CD4-positive, CD25-positive, alpha-beta regulatory T cell (primary cell): ENCODE results near the gene ZNF333. TPM values are rescaled to one million over a fixed set of nuclear protein-coding genes. Genes with fewer than 3 reads are reported as not detected.

Experiments
- ATAC-seq, 2 donors: fragments of 150-1000 bp; cut with Tn5 transposase; one replicate each; pipeline ENCODE4 v1.10.0; 2021; ENCODE audit warnings: low read depth in 2 of 2, moderate number of reproducible peaks in 2 of 2, moderate library complexity in 1 of 2
- DNase-seq, 3 donors: peaks; one replicate each; pipeline versions ENCODE4 v3.0.0 to v3.0.0-alpha.2; 2012 to 2022; ENCODE audit warnings: mixed read lengths in 1 of 3
- H3K27ac ChIP-seq: one replicate; pipeline ENCODE4 v1.7.0; 2013; ENCODE audit warnings: mild to moderate bottlenecking, low read length; ENCODE audit not compliant: insufficient read depth, poor library complexity, severe bottlenecking
- H3K27me3 ChIP-seq: one replicate; pipeline ENCODE4 v1.7.0; 2013; ENCODE audit warnings: low read length; ENCODE audit not compliant: control insufficient read depth, insufficient read depth
- H3K36me3 ChIP-seq: one replicate; pipeline ENCODE4 v1.7.0; 2013; ENCODE audit warnings: mild to moderate bottlenecking, low read length, moderate library complexity; ENCODE audit not compliant: control insufficient read depth, insufficient read depth
- H3K4me1 ChIP-seq: 2 replicates; pipeline ENCODE4 v1.7.0; 2013; ENCODE audit warnings: mild to moderate bottlenecking, low read length; ENCODE audit not compliant: insufficient read depth, control insufficient read depth, poor library complexity, severe bottlenecking
- H3K4me3 ChIP-seq: one replicate; pipeline ENCODE4 v1.7.0; 2013; ENCODE audit warnings: low read depth, mild to moderate bottlenecking, low read length, moderate library complexity
- H3K9me3 ChIP-seq, 2 experiments: 1 replicate in 1 of 2; 2 replicates in 1 of 2; pipeline ENCODE4 v1.7.0; 2013; ENCODE audit warnings: low read length in 2 of 2, mild to moderate bottlenecking in 1 of 2, moderate library complexity in 1 of 2; ENCODE audit not compliant: control insufficient read depth in 2 of 2
- H3K27ac Mint-ChIP-seq, 3 donors: one replicate each; pipeline ENCODE4 v1.8.0; 2020 to 2022; ENCODE audit warnings: mild to moderate bottlenecking in 3 of 3, mixed read lengths in 3 of 3, moderate library complexity in 2 of 3
- H3K27me3 Mint-ChIP-seq: one replicate; pipeline ENCODE4 v1.8.0; 2022; ENCODE audit warnings: mild to moderate bottlenecking, mixed read lengths
- H3K36me3 Mint-ChIP-seq: one replicate; pipeline ENCODE4 v1.8.0; 2020; ENCODE audit warnings: mixed read lengths
- H3K4me1 Mint-ChIP-seq, 4 donors: one replicate each; pipeline ENCODE4 v1.8.0; 2020 to 2022; ENCODE audit warnings: mixed read lengths in 4 of 4, mild to moderate bottlenecking in 1 of 4
- H3K4me3 Mint-ChIP-seq, 4 donors: one replicate each; pipeline ENCODE4 v1.8.0; 2020 to 2022; ENCODE audit warnings: mild to moderate bottlenecking in 4 of 4, mixed read lengths in 4 of 4, moderate library complexity in 3 of 4
- H3K9me3 Mint-ChIP-seq, 7 donors: one replicate each; pipeline ENCODE4 v1.8.0; 2020 to 2022; ENCODE audit warnings: mixed read lengths in 7 of 7, mild to moderate bottlenecking in 3 of 7, moderate library complexity in 2 of 7
- polyA plus RNA-seq, 4 donors: library from polyadenylated mRNA; unstranded; fragments of 300-500 nt; fragmentation: Illumina TruSeq; gene quantifications; one replicate each; pipeline ENCODE4 v1.2.3, GENCODE V29; 2021
- total RNA-seq: library from RNA; stranded (reverse); gene quantifications from one replicate; pipeline ENCODE4 v1.2.3, GENCODE V29; 2022

The ZNF333 gene
- total and polyA plus RNA-seq, 5 donors from 2014 or later = 8.1 to 24.7 (median 10.5) TPM

DNA sequence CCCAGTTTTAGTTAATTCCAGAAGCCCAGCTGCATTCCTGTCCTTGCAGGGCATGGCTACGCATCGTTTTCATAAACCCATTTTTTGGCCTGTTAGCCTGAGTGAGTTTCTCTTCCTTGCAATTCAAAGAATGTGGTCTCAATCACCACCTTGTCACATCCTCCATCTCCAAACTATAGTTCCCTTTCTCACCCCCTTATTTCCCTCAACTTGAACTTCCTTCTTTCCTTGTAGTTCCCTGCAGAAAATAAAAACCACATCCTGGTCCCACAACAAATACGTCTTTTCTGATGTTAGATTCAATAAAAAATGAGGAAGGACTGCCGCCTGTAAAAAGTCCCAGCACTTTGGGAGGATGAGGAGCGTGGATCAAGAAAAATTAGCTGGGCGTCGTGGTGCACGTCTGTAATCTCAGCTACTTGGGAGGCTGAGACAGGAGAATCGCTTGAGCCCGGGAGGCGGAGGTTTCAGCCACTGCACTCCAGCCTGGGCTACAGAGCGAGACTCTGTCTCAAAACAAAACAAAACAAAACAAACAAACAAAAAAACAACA, 28.4 kb upstream of the ZNF333 start:
- Mint-ChIP-seq H3K36me3 (no peaks in the 10 kb centered on the region), H3K4me3 (no peak overlapping the region), H3K27me3 (peaks cover 9% of the 10 kb centered on the region), H3K27ac (no peak overlapping the region), H3K9me3 (no peaks in the 10 kb centered on the region), H3K4me1 (peaks cover 0 to 2% (median 0%) of the 10 kb centered on the region in 4 donors)
- H3K9me3 ChIP-seq = no peaks in the 10 kb centered on the region
- H3K27ac ChIP-seq = no peak overlapping the region
- no peaks in the 10 kb centered on the region for H3K4me1 ChIP-seq
- peaks cover 5% of the 10 kb centered on the region for H3K27me3 ChIP-seq
- H3K36me3 ChIP-seq = no peaks in the 10 kb centered on the region
- DNase-seq (no peak), ATAC-seq (no peak)
- no peak overlapping the region for H3K4me3 ChIP-seq

DNA sequence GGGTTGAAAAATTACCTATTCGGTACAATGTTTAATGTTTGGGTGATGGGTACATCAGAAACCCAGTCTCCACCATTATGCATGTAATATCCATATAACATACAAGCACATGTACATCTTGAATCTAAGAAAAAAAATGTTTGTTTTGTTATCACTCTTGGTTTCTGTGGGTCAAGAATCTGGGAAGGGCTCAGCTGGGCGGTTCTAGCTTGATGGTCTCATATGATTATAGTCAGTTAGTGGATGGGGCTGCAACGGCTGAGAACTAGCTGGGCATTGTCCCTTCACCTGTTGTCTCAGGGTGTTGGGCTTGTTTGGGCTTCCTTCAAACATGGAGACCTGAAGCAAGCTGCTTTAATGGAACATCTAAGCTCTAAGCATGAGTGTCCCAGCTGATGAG, 19.9 kb upstream of the ZNF333 start:
- Mint-ChIP-seq H3K36me3 (peaks cover 5% of the 10 kb centered on the region), H3K4me3 (no peak overlapping the region), H3K27me3 (peaks cover 26% of the 10 kb centered on the region), H3K9me3 (peaks cover 0 to 7% (median 3%) of the 10 kb centered on the region in 7 donors), H3K27ac (no peak overlapping the region), H3K4me1 (peaks cover 0 to 10% (median 3%) of the 10 kb centered on the region in 4 donors)
- DNase-seq = no peak
- Histone ChIP-seq H3K4me1 (peaks cover 2% of the 10 kb centered on the region), H3K27me3 (peaks cover 10% of the 10 kb centered on the region), H3K27ac (no peak overlapping the region), H3K9me3 (peaks cover 4 to 5% of the 10 kb centered on the region in 2 experiments), H3K4me3 (no peak overlapping the region), H3K36me3 (no peaks in the 10 kb centered on the region)
- no peak for ATAC-seq

- peaks cover 0 to 7% (median 3%) of the 10 kb centered on the region in 7 donors for H3K9me3 Mint-ChIP-seq
- H3K27me3 Mint-ChIP-seq = peaks cover 28% of the 10 kb centered on the region
- DNase-seq (no peak), ATAC-seq (no peak)
- H3K27ac Mint-ChIP-seq = no peak overlapping the region
- Histone ChIP-seq H3K36me3 (no peaks in the 10 kb centered on the region), H3K4me3 (no peak overlapping the region), H3K27me3 (peaks cover 10% of the 10 kb centered on the region), H3K27ac (no peak overlapping the region), H3K9me3 (peaks cover 4 to 5% of the 10 kb centered on the region in 2 experiments), H3K4me1 (peaks cover 2% of the 10 kb centered on the region)
- H3K36me3 Mint-ChIP-seq = peaks cover 5% of the 10 kb centered on the region
- H3K4me1 Mint-ChIP-seq = peaks cover 0 to 10% (median 3%) of the 10 kb centered on the region in 4 donors
- H3K4me3 Mint-ChIP-seq = no peak overlapping the region
Observed at GRCh38 chr19:14670408-14670807, 19.4 kb upstream of the ZNF333 start.

DNA sequence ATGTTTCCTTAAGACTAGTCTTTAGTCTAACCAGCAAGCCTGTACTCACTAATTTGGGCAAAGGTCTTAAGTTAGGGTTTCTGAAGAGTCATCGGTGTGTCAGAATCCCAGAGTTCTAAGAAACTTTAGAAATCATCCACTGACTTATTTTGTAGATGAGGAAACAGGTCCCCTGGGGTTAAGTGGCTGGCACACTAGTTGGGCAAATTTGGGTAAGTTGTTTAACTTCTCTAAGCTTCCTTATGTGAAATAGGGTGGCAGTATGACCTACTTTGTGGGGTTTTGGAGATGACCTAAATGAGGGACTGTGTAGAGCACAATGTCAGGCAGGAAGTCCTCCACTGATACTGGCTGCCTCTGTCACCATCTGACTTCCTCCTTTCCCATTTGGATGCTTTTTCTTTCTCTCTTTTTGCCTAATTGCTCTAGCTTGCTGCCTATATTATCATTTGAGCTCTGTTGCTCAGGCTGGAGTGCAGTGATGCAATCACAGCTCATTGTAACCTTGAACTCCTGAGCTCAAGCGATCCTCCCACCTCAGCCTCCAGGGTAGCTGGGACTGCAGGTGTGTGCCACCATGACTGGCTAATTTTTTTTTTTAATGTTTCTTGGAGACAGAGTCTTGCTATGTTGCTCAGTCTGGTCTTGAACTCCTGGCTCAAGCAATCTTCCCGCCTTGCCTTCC, 17.5 kb upstream of the ZNF333 start:
- H3K27me3 Mint-ChIP-seq = peaks cover 24% of the 10 kb centered on the region
- ATAC-seq (peak in 1 of 2 donors; percentile 34), DNase-seq (no peak)
- H3K27ac Mint-ChIP-seq = peak overlapping the region in 1 of 3 donors; percentile 2
- peaks cover 5% of the 10 kb centered on the region for H3K36me3 Mint-ChIP-seq
- Histone ChIP-seq H3K4me1 (peaks cover 2% of the 10 kb centered on the region), H3K4me3 (no peak overlapping the region), H3K27ac (no peak overlapping the region), H3K36me3 (no peaks in the 10 kb centered on the region), H3K27me3 (peaks cover 10% of the 10 kb centered on the region), H3K9me3 (peaks cover 4 to 5% of the 10 kb centered on the region in 2 experiments)
- H3K9me3 Mint-ChIP-seq = peaks cover 0 to 7% (median 3%) of the 10 kb centered on the region in 7 donors
- H3K4me3 Mint-ChIP-seq = no peak overlapping the region
- peaks cover 0 to 10% (median 3%) of the 10 kb centered on the region in 4 donors for H3K4me1 Mint-ChIP-seq

DNA sequence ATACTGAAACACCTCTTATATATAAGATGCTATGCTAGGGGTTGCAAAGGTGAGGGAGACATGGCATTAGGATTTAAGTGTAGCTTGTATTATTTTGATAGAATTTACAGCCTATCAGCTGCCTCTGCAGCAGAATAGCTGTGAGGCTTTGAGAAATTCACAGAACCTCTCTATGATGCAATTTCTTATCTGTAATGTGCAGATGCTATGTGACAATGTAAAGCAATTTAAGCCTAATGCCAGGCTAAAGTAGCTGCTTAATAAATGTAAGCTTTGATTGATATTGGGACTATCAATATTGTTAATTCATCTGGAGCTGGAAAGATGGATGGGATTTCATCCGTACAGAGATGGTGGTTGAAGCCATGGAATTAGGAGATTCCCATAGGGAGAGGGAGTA, 16.8 kb upstream of the ZNF333 start:
- H3K9me3 Mint-ChIP-seq = peaks cover 0 to 7% (median 3%) of the 10 kb centered on the region in 7 donors
- no peak overlapping the region for H3K27ac Mint-ChIP-seq
- Histone ChIP-seq H3K9me3 (peaks cover 4 to 5% of the 10 kb centered on the region in 2 experiments), H3K27ac (no peak overlapping the region), H3K4me1 (peaks cover under 1% of the 10 kb centered on the region), H3K4me3 (no peak overlapping the region), H3K36me3 (no peaks in the 10 kb centered on the region), H3K27me3 (peaks cover 10% of the 10 kb centered on the region)
- peaks cover 23% of the 10 kb centered on the region for H3K27me3 Mint-ChIP-seq
- peak overlapping the region in 1 of 4 donors; percentile 10 for H3K4me3 Mint-ChIP-seq
- peaks cover 0 to 6% (median 3%) of the 10 kb centered on the region in 4 donors for H3K4me1 Mint-ChIP-seq
- peaks cover 5% of the 10 kb centered on the region for H3K36me3 Mint-ChIP-seq
- no peak for ATAC-seq
- no peak for DNase-seq

DNA sequence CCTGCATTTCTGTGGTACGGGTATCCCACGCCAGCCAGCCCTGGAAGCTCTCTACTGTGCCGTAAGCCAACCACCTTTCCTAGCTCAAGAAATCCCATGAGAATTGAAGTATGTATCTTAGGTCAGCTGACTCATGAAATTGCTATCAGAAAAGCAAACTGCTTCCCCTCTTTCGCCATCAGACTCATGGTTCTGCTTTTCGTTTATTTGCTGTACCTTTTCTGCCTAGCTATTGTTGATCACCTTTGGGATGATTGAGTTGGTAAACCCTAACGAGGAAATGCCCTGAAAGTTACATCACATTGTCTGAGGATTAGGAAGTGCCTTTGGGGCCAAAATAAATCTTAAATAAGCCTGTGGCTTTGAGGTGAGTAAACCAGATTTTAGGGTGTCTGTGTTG, 15.1 kb upstream of the ZNF333 start, which contains the start of gene ADGRE3:
ADGRE3 (minus strand) TSS at position 81 of the 400 bp plus-strand sequence; CDS start at position 7, 74 bp downstream.
- H3K4me3 ChIP-seq = no peak within 1 kb of the TSS
- ATAC-seq = no peak

GRCh38 chr19:14676762-14677161, 13.1 kb upstream of the ZNF333 start:
- Histone ChIP-seq H3K9me3 (no peaks in the 10 kb centered on the region), H3K36me3 (no peaks in the 10 kb centered on the region), H3K27ac (no peak overlapping the region), H3K27me3 (peaks cover 4% of the 10 kb centered on the region), H3K4me3 (no peak overlapping the region), H3K4me1 (no peaks in the 10 kb centered on the region)
- Mint-ChIP-seq H3K4me1 (peaks cover 0 to 5% (median 0%) of the 10 kb centered on the region in 4 donors), H3K27me3 (peaks cover 18% of the 10 kb centered on the region), H3K36me3 (no peaks in the 10 kb centered on the region), H3K27ac (no peak overlapping the region), H3K9me3 (no peaks in the 10 kb centered on the region), H3K4me3 (no peak overlapping the region)
- DNase-seq (no peak), ATAC-seq (no peak)

More for the DNA sequence above, 15.1 kb upstream of the ZNF333 start, which contains the start of gene ADGRE3:
- Mint-ChIP-seq H3K27me3 (peaks cover 23% of the 10 kb centered on the region), H3K4me3 (no peak within 1 kb of the TSS), H3K27ac (no peak within 1 kb of the TSS), H3K36me3 (peaks cover 3% of the 10 kb centered on the region), H3K4me1 (peaks cover 0 to 5% (median 0%) of the 10 kb centered on the region in 4 donors), H3K9me3 (peaks cover 0 to 7% (median 2%) of the 10 kb centered on the region in 7 donors)
- Histone ChIP-seq H3K27ac (no peak within 1 kb of the TSS), H3K4me1 (no peaks in the 10 kb centered on the region), H3K36me3 (no peaks in the 10 kb centered on the region), H3K27me3 (peaks cover 9% of the 10 kb centered on the region), H3K9me3 (peaks cover 3 to 5% of the 10 kb centered on the region in 2 experiments)
- DNase-seq = no peak
